Measurements from ENCODE around the gene VSNL1. TPM values are rescaled to one million over a fixed set of nuclear protein-coding genes. Genes with fewer than 3 reads are reported as not detected.

VSNL1 gene
- total and polyA plus RNA-seq, 10 of the 15 experiments (the other 5 are each of a cell fraction or from before 2014, with no cell fraction given) = 0.04 to 0.30 (median 0.12) TPM; not detected in 4

- intact Hi-C loops (cut with micrococcal nuclease; ENCODE audit: unreplicated experiment) (loop anchor here (2.0 to 5.0 kb wide), 2 partner anchors 129 to 235 kb away; partner anchors contain the start of genes GEN1 and SMC6), in situ Hi-C loops (cut with MboI) (no loop called here)
- Histone ChIP-seq H4K20me1 (ENCODE audit: control insufficient read depth, insufficient read depth) (no peaks in the 10 kb centered on the region), H3K36me3 (ENCODE audit: control insufficient read depth in 2 of 2, insufficient read depth in 2 of 2, low read length in 1 of 2) (no peaks in the 10 kb centered on the region), H3K79me2 (ENCODE audit: control insufficient read depth, insufficient read depth, low read length) (no peaks in the 10 kb centered on the region), H3K4me3 (peak overlapping the region; percentile 61; the same call in 1 of the 2 replicates), H3K4me1 (ENCODE audit: control insufficient read depth, insufficient read depth, low read length) (peaks cover 10% of the 10 kb centered on the region; the same call in 1 of the 2 replicates), H3K9me3 (replicated peaks; ENCODE audit: control insufficient read depth, insufficient read depth, low read length) (no peaks in the 10 kb centered on the region), H3K27ac (ENCODE audit: control insufficient read depth, insufficient read depth) (peak overlapping the region; percentile 6; the same call in 1 of the 2 replicates), H3K9ac (ENCODE audit: control insufficient read depth, insufficient read depth, low read length) (peak overlapping the region; percentile 55), H3K27me3 (replicated peaks in 1 of 2; ENCODE audit: control insufficient read depth in 2 of 2, insufficient read depth in 2 of 2, low read length in 1 of 2) (no peaks in the 10 kb centered on the region), H2AFZ (ENCODE audit: control insufficient read depth, low read depth, low read length) (peak overlapping the region; percentile 95), H3K4me2 (ENCODE audit: control insufficient read depth, insufficient read depth) (peak overlapping the region; percentile 94)
- FAIRE-seq = no peak
- SMC1A ChIA-PET (ENCODE audit: uncharacterized antibody, unreplicated experiment) = interaction anchor here (1.3 to 1.4 kb wide), 3 partner anchors 28 to 60 kb away, joined by 3 to 4 read pairs (median 3); no protein-coding TSS in a partner anchor
- no TSS peak for BruUV-seq (replicated peaks)
- POLR2A ChIA-PET = no interaction called here
- DNase-seq (ENCODE audit: low read depth, low spot score) = no peak
- peak; percentile 10 for ATAC-seq
- RAD21 ChIA-PET (ENCODE audit: unreplicated experiment) = interaction anchor here (0.9 to 1.5 kb wide), 4 partner anchors 10 to 234 kb away, joined by 3 read pairs; no protein-coding TSS in a partner anchor
- CTCF ChIA-PET = interaction anchor here (1.5 kb wide), 1 partner anchor 128 kb away, joined by 6 read pairs; no protein-coding TSS in a partner anchor
- no peak for TF ChIP-seq DPF2 (IDR thresholded peaks at IDR 0.05)
- TF ChIP-seq POLR2AphosphoS5 (IDR thresholded peaks at IDR 0.05; ENCODE audit: low read length) = no peak
- no peak for TF ChIP-seq RUNX3 (IDR thresholded peaks at IDR 0.05; ENCODE audit: low read length)
- no peak for TF ChIP-seq EGR1 (IDR thresholded peaks at IDR 0.05; ENCODE audit: borderline replicate concordance in 1 of 2, low read depth in 2 of 2, low read length in 2 of 2)
- no peak for TF ChIP-seq SP1 (IDR thresholded peaks at IDR 0.05; ENCODE audit: low read depth, low read length)
- TF ChIP-seq POLR2AphosphoS2 (IDR thresholded peaks at IDR 0.05; ENCODE audit: low read depth, low read length) = no peak
- TF ChIP-seq NKRF (conservative IDR thresholded peaks at IDR 0.05) = no peak
- no peak for TF ChIP-seq ZBTB4 (CRISPR knock-in tag; IDR thresholded peaks at IDR 0.05)
- WGBS (ENCODE audit: insufficient coverage, insufficient replicate concordance, low lambda C conversion rate, missing lambda C conversion rate) = 56% methylated on average over 8 of the region's 8 CpGs
Observed at GRCh38 chr2:17517481-17518211, 22.9 kb upstream of the VSNL1 start.

All from GM12878 (cell line).